Duodenal mucosa (tissue), 2 donors: ENCODE results near the gene ELAVL1.
"Not testable (repeated sequence)": the region's sequence is repeated elsewhere in the genome, so short reads cannot be mapped to it uniquely, and the experiment has no call there.

ENCODE experiments used
- H3K27ac ChIP-seq: one replicate; pipeline ENCODE4 v1.7.0; 2013; ENCODE audit warnings: low read depth, low read length
- H3K27me3 ChIP-seq, 2 donors: one replicate each; pipeline ENCODE4 v1.7.0; 2013; ENCODE audit warnings: low read length in 2 of 2, control low read depth in 1 of 2; ENCODE audit not compliant: insufficient read depth in 2 of 2, control insufficient read depth in 1 of 2
- H3K36me3 ChIP-seq, 2 donors: one replicate each; pipeline ENCODE4 v1.7.0; 2013; ENCODE audit warnings: low read length in 2 of 2, control low read depth in 1 of 2; ENCODE audit not compliant: insufficient read depth in 2 of 2, control insufficient read depth in 1 of 2
- H3K4me1 ChIP-seq, 2 donors: one replicate each; pipeline ENCODE4 v1.7.0; 2013; ENCODE audit warnings: low read length in 2 of 2, control low read depth in 1 of 2; ENCODE audit not compliant: insufficient read depth in 2 of 2, control insufficient read depth in 1 of 2
- H3K4me3 ChIP-seq, 2 donors: one replicate each; pipeline ENCODE4 v1.7.0; 2013; ENCODE audit warnings: low read length in 2 of 2, low read depth in 1 of 2
- H3K9ac ChIP-seq, 2 donors: one replicate each; pipeline ENCODE4 v1.7.0; 2013; ENCODE audit warnings: low read length in 2 of 2, low read depth in 1 of 2
- H3K9me3 ChIP-seq, 2 donors: one replicate each; pipeline ENCODE4 v1.7.0; 2013; ENCODE audit warnings: low read length in 2 of 2, control low read depth in 1 of 2; ENCODE audit not compliant: control insufficient read depth in 1 of 2

Gene ELAVL1

DNA sequence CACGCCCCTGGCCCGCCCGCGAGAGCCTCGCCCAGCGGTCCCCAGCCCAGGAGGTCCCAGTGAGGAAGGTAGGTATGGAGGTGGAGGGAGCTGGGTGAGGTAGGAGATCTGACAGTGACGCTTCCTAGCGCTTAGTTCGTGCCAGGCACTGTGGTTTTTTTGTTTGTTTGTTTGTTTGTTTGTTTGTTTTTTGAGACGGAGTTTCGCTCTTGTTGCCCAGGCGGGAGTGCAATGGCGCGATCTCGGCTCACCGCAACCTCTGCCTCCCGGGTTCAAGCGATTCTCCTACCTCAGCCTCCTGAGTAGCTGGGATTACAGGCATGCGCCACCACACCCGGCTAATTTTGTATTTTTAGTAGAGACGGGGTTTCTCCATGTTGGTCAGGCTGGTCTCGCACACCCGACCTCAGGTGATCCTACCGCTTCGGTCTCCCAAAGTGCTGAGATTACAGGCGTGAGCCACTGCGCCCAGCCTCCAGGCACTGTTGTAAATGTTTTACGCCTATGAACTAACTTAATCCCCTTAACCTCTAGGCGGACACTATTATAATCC lies 87.3 kb downstream of the ELAVL1 start:
- Histone ChIP-seq H3K4me1 (peaks cover 27 to 42% of the 10 kb centered on the region in 2 donors), H3K4me3 (peak overlapping the region; percentile 66 to 75), H3K27me3 (peaks cover 25 to 27% of the 10 kb centered on the region in 2 donors), H3K36me3 (peaks cover 9 to 11% of the 10 kb centered on the region in 2 donors)
- H3K27ac ChIP-seq, H3K9me3 ChIP-seq, H3K9ac ChIP-seq: not testable (repeated sequence)

DNA sequence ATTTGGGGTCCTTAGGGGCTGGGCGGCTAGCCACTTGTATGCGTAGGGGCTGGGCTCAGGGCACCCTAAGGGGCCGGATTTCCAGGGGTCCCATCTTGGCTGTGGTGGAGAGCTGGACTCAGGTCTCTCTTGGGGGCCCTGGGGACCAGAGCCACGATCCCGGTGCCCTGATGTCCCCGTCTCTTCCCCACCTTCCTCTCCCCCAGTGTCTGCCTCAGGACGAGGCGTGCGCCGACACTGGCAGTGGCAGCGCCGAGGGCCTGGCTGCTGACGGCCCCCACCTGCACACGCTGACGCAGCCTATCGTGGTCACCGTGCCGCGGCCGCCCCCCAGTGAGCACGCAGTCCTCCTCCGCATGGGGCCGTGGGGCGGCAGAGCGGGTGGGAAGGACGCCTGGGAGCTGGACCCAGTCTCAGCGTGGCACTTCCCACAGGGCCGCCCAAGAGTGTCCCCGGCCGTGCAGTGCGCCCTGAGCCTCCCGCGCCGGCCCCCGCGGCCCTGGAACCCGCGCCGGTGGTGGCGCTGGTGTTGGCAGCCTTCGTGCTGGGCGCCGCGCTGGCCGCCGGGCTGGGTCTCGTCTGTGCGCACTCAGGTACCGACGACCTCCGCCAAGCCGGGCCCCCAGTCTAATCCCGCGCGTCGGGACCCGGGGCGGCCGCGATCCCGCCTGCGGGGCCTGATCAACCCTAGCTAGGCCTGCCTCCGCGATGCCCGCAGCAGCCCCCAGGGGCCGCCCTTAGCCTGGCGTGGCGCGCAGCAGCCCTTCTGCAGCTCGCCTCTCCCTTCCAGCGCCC lies 88.0 kb downstream of the ELAVL1 start:
- Histone ChIP-seq H3K4me3 (peak overlapping the region; percentile 15 to 50), H3K27me3 (peaks cover 25 to 27% of the 10 kb centered on the region in 2 donors), H3K27ac (no peak overlapping the region), H3K4me1 (peaks cover 27 to 42% of the 10 kb centered on the region in 2 donors), H3K9me3 (no peaks in the 10 kb centered on the region), H3K9ac (peak overlapping the region in 1 of 2 donors; percentile 38), H3K36me3 (peaks cover 7 to 12% of the 10 kb centered on the region in 2 donors)

DNA sequence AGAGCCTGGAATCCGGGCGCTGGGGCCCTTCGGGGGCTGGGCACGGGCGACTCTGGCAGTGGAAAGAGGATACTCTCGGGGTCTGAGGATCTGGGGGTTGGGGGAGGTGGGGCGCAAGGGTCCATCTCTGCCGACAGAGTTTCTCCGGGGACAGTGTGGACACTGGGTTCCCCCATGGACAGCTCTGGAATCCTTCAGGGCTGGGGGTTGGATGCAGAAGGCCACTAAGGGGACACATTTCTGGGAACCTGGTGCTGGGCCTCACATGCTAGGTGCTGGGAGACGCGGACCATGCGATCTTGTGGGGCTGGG lies 88.5 kb downstream of the ELAVL1 start:
- no peak overlapping the region for H3K27ac ChIP-seq
- peaks cover 25 to 27% of the 10 kb centered on the region in 2 donors for H3K27me3 ChIP-seq
- no peak overlapping the region for H3K9ac ChIP-seq
- no peaks in the 10 kb centered on the region for H3K9me3 ChIP-seq
- H3K4me3 ChIP-seq: peak overlapping the region in 1 of 2 donors; percentile 50
- H3K4me1 ChIP-seq: peaks cover 27 to 38% of the 10 kb centered on the region in 2 donors
- peaks cover 2 to 11% of the 10 kb centered on the region in 2 donors for H3K36me3 ChIP-seq

DNA sequence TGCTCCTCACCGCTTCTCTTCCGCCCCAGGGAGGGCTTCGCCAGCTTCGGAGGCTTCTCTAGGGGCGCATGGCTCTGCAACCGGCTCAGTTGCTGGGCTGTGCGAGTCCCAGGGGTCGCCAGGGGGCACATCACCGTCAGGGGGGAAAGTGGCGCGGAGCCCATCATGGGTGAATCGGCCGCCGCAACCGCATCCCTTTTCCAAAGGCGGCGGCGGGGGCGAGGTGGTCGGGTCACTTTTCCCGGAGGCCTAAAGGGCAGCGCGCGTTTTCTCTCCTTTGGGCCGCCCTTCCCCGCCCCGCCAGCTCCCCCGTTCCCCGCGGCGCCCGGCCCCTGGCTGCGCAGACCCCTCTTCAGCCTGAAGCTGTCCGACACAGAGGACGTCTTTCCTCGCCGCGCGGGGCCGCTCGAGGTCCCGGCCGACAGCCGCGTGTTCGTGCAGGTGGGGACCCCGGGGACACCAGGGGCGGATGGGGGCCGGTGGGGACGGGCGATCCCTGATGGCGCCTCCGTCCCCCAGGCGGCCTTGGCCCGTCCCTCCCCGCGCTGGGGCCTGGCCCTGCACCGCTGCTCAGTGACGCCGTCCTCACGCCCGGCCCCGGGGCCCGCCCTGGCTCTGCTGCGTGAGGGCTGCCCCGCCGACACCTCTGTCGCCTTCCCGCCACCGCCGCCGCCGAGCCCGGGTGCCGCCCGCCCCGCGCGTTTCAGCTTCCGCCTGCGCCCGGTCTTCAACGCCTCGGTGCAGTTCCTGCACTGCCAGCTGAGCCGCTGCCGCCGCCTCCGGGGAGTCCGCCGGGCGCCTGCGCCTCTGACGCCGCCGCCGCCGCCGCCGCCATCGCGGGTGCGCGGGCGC lies 89.1 kb downstream of the ELAVL1 start:
- no peak overlapping the region for H3K27ac ChIP-seq

DNA sequence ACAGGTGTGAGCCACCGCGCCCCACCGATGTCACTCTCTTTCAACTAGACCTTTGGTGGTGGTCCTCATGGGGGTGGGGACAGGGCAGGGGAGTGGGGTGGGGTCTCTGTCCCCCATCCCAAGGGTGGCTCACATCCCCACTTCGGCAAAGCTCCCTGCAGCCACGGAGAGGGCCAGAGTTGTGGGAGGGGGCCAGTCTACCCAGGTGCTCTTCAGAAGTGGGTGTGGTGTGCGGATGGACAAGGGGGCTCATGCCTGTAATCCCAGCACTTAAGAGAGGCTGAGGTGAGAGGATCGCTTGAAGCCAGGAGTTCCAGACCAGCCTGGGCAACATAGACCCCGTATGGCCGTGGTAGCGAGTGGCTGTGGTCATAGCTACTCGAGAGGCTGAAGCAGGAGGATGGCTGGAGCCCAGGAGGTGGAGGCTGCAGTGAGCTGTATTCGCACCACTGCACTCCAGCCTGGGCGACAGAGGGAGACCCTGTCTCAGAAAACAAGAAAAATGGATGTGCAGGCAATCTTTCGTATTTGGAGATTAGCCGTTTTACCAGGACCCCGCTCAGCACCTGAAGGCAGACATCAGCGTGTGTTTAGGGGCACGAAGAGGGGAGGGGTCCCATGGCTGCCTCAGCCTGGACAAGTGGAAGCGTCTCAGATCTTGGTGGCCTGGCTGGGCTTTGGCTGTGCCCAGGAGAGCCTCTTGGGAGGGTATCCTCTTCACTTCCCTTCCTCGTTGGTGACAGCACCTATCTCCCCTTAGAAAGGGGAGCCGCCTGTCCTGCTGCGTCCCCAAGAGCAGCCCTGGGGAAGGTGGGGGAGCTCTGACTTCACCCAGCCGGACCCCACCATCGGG lies 90.0 kb downstream of the ELAVL1 start:
- Histone ChIP-seq H3K36me3 (peaks cover 8 to 23% of the 10 kb centered on the region in 2 donors), H3K9ac (no peak overlapping the region), H3K4me3 (no peak overlapping the region), H3K4me1 (peaks cover 16 to 27% of the 10 kb centered on the region in 2 donors), H3K27ac (no peak overlapping the region), H3K27me3 (peaks cover 25 to 27% of the 10 kb centered on the region in 2 donors), H3K9me3 (no peaks in the 10 kb centered on the region)

More for the DNA sequence above, 89.1 kb downstream of the ELAVL1 start:
- Histone ChIP-seq H3K9ac (no peak overlapping the region), H3K27me3 (peaks cover 25 to 27% of the 10 kb centered on the region in 2 donors), H3K4me3 (peak overlapping the region in 1 of 2 donors; percentile 8), H3K4me1 (peaks cover 21 to 32% of the 10 kb centered on the region in 2 donors), H3K36me3 (peaks cover 2 to 15% of the 10 kb centered on the region in 2 donors), H3K9me3 (no peaks in the 10 kb centered on the region)

DNA sequence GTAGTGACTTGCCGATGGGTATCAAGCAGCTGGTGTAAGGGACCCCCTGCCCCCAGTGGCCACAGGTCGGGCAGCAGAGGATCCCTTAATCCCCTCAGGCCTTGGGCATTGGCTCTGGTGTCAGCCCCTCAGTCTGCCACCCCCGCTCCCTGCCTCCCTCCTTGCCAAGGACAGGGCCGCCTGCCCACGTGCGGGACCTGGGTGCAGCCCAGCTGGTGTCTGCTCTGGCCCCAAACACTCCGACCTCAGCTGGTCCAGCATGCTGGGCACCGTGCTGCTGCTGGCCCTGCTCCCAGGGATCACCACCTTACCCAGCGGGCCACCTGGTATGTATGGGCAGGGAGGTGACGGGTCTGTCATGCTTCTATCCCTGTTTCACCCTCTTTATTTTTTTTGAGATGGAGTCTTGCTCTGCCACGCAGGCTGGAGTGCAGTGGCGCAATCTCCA lies 90.8 kb downstream of the ELAVL1 start, which contains the start of gene TGFBR3L:
TGFBR3L (plus strand) TSS at position 233 of the 448 bp plus-strand sequence.
- Histone ChIP-seq H3K4me3 (no peak within 1 kb of the TSS), H3K27me3 (peaks cover 25 to 27% of the 10 kb centered on the region in 2 donors), H3K27ac (no peak within 1 kb of the TSS), H3K9ac (no peak within 1 kb of the TSS), H3K4me1 (peaks cover 13 to 24% of the 10 kb centered on the region in 2 donors), H3K9me3 (no peaks in the 10 kb centered on the region), H3K36me3 (peaks cover 9 to 31% of the 10 kb centered on the region in 2 donors)

DNA sequence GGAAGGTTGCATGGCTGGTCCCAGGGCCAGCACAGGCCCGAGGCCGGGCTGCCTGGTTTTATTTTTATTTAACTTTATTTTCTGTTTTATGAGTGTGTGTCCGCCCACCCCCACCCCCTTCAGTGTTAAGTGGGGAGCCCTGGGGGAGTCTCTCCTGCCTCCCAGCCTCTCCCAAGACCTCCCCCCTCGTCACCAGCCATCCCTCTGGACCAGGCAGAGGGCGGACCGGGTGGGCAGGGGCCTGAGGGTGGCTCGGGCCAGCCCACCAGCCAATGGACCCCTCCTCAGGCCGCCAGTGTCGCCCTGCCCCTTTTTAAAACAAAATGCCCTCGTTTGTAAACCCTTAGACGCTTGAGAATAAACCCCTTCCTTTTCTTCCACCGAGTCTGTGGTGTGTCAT lies 91.3 kb downstream of the ELAVL1 start:
- Histone ChIP-seq H3K27ac (no peak overlapping the region), H3K4me3 (no peak overlapping the region), H3K9me3 (no peaks in the 10 kb centered on the region), H3K27me3 (peaks cover 25 to 27% of the 10 kb centered on the region in 2 donors), H3K36me3 (peaks cover 9 to 35% of the 10 kb centered on the region in 2 donors), H3K9ac (no peak overlapping the region), H3K4me1 (peaks cover 12 to 19% of the 10 kb centered on the region in 2 donors)

DNA sequence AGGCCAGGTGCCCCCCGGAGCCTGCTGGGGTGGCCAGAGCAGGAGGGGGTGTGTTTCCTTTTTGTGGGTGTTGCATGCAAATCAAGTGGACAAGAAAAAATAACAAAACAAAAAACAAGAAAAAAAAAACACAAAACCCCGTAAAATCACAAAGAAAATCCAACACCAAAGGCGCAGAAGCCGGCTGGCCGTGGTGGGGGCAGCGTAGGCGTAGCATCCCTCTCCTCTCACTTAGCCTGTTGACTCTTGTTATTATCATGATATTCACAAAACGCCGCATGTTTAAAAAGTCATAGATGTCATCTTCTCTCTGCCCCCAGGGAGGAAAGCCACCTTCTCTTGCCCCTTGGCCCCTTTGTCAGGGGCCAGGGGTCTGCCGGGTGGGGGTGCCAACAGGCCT lies 91.8 kb downstream of the ELAVL1 start:
- peaks cover 24% of the 10 kb centered on the region in 2 donors for H3K27me3 ChIP-seq
- no peak overlapping the region for H3K27ac ChIP-seq
- H3K9me3 ChIP-seq: no peaks in the 10 kb centered on the region
- peaks cover 12 to 14% of the 10 kb centered on the region in 2 donors for H3K4me1 ChIP-seq
- no peak overlapping the region for H3K4me3 ChIP-seq
- peaks cover 9 to 36% of the 10 kb centered on the region in 2 donors for H3K36me3 ChIP-seq
- H3K9ac ChIP-seq: no peak overlapping the region
